Measurements from ENCODE around the gene CCDC195.

The CCDC195 gene

DNA sequence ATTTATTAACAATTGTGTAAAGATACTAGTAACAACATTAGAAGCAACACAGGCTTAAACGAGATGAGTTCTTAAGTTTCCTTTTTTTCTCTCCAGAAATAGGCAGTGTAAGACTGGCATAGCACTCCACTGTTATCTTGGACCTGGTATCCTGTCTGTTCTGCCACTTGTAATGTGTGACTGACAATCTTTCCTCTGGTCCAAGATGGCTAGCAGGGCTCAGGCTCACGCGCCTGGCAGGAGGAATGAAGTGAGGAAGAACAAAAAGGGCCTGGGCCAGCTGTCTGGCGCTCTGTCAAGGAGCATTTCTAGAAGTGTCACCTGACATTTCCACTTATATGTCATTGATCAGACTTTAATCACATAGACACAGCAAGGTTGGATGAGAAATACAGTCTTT is 31.6 kb upstream of the CCDC195 start:
- H3K9me3 ChIP-seq (ENCODE audit: insufficient read depth, low read depth, low read length), result no peaks in the 10 kb centered on the region
- H3K79me2 ChIP-seq (ENCODE audit: insufficient read depth, low read length), result no peaks in the 10 kb centered on the region
- H4K20me1 ChIP-seq (ENCODE audit: insufficient read depth, low read length, poor library complexity, severe bottlenecking), result no peaks in the 10 kb centered on the region
- no peak overlapping the region for H3K4me3 ChIP-seq (ENCODE audit: low read length, poor library complexity, severe bottlenecking)
- H3K4me1 ChIP-seq (ENCODE audit: insufficient read depth, low read length, poor library complexity, severe bottlenecking), result no peaks in the 10 kb centered on the region
- H3K36me3 ChIP-seq (ENCODE audit: insufficient read depth, low read length), result no peaks in the 10 kb centered on the region
- H3K4me2 ChIP-seq (ENCODE audit: low read depth, low read length, poor library complexity, severe bottlenecking), result no peak overlapping the region
- H3F3A ChIP-seq (ENCODE audit: low read depth), result no peaks in the 10 kb centered on the region
- no peaks in the 10 kb centered on the region for H3K27me3 ChIP-seq (ENCODE audit: insufficient read depth, low read length, poor library complexity, severe bottlenecking)
- no peaks in the 10 kb centered on the region for H3K9me2 ChIP-seq (replicated peaks; ENCODE audit: low read depth, low read length)
- TF ChIP-seq EZH2phosphoT487 (IDR thresholded peaks at IDR 0.05; ENCODE audit: borderline replicate concordance), result no peak
- H2AFZ ChIP-seq (ENCODE audit: low read length), result no peak overlapping the region
- H3K9ac ChIP-seq (ENCODE audit: low read depth, low read length, poor library complexity, severe bottlenecking), result no peak overlapping the region

DNA sequence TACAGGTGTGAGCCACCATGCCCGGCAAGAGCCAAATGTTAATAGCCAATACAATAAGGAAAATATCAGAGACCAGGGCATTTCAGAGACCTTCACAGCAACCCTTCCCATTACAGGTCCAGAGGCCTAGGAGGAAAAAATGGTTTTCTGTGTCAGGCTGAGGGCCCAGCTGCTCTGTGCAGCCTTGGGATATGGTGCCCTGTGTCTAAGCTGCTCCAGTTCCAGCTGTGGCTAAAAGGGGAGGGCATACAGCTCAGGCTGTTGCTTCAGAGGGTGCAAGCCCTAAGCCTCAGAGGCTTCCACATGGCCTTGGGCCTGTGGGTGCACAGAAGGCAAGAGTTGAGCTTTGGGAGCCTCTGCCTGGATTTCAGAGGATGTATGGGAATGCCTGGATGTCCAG is 20.1 kb upstream of the CCDC195 start:
- H3K4me3 ChIP-seq (ENCODE audit: low read length, poor library complexity, severe bottlenecking), result no peak overlapping the region
- H3K9me3 ChIP-seq (ENCODE audit: insufficient read depth, low read depth, low read length), result peaks cover 4% of the 10 kb centered on the region; the same call in 1 of the 2 replicates
- no peaks in the 10 kb centered on the region for H3F3A ChIP-seq (ENCODE audit: low read depth)
- no peak overlapping the region for H3K4me2 ChIP-seq (ENCODE audit: low read depth, low read length, poor library complexity, severe bottlenecking)
- H3K36me3 ChIP-seq (ENCODE audit: insufficient read depth, low read length), result no peaks in the 10 kb centered on the region
- no peaks in the 10 kb centered on the region for H3K9me2 ChIP-seq (replicated peaks; ENCODE audit: low read depth, low read length)
- no peak for TF ChIP-seq EZH2phosphoT487 (IDR thresholded peaks at IDR 0.05; ENCODE audit: borderline replicate concordance)
- TF ChIP-seq, protein P1, sequence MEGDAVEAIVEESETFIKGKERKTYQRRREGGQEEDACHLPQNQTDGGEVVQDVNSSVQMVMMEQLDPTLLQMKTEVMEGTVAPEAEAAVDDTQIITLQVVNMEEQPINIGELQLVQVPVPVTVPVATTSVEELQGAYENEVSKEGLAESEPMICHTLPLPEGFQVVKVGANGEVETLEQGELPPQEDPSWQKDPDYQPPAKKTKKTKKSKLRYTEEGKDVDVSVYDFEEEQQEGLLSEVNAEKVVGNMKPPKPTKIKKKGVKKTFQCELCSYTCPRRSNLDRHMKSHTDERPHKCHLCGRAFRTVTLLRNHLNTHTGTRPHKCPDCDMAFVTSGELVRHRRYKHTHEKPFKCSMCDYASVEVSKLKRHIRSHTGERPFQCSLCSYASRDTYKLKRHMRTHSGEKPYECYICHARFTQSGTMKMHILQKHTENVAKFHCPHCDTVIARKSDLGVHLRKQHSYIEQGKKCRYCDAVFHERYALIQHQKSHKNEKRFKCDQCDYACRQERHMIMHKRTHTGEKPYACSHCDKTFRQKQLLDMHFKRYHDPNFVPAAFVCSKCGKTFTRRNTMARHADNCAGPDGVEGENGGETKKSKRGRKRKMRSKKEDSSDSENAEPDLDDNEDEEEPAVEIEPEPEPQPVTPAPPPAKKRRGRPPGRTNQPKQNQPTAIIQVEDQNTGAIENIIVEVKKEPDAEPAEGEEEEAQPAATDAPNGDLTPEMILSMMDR (conservative IDR thresholded peaks at IDR 0.05; ENCODE audit: low read length), result no peak
- no peak overlapping the region for H2AFZ ChIP-seq (ENCODE audit: low read length)
- no peak overlapping the region for H3K9ac ChIP-seq (ENCODE audit: low read depth, low read length, poor library complexity, severe bottlenecking)
- H3K4me1 ChIP-seq (ENCODE audit: insufficient read depth, low read length, poor library complexity, severe bottlenecking), result no peaks in the 10 kb centered on the region
- H3K79me2 ChIP-seq (ENCODE audit: insufficient read depth, low read length), result no peaks in the 10 kb centered on the region
- H4K20me1 ChIP-seq (ENCODE audit: insufficient read depth, low read length, poor library complexity, severe bottlenecking), result no peaks in the 10 kb centered on the region
- no peaks in the 10 kb centered on the region for H3K27me3 ChIP-seq (ENCODE audit: insufficient read depth, low read length, poor library complexity, severe bottlenecking)

DNA sequence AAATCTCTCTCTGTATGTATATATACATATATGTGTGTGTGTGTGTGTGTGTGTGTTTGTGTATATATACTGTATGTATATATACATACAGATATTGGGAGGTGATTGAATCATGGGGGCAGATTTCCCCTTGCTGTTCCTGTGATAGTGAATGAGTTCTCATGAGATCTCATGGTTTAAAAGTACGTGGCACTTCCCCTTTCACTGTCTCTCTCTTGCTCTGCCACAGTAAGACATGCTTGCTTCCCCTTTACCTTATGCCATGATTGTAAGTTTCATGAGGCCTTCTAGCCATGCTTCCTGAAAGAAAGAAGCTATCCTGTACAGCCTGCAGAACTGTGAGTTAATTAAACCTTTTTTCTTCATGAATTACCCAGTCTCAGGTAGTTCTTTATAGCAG is 18.8 kb upstream of the CCDC195 start:
- peaks cover 4% of the 10 kb centered on the region; the same call in 1 of the 2 replicates for H3K9me3 ChIP-seq (ENCODE audit: insufficient read depth, low read depth, low read length)
- H3K4me1 ChIP-seq (ENCODE audit: insufficient read depth, low read length, poor library complexity, severe bottlenecking), result no peaks in the 10 kb centered on the region
- H3K9ac ChIP-seq (ENCODE audit: low read depth, low read length, poor library complexity, severe bottlenecking), result no peak overlapping the region
- H3K4me2 ChIP-seq (ENCODE audit: low read depth, low read length, poor library complexity, severe bottlenecking), result no peak overlapping the region
- no peaks in the 10 kb centered on the region for H4K20me1 ChIP-seq (ENCODE audit: insufficient read depth, low read length, poor library complexity, severe bottlenecking)
- no peaks in the 10 kb centered on the region for H3F3A ChIP-seq (ENCODE audit: low read depth)
- H3K4me3 ChIP-seq (ENCODE audit: low read length, poor library complexity, severe bottlenecking), result no peak overlapping the region
- no peaks in the 10 kb centered on the region for H3K36me3 ChIP-seq (ENCODE audit: insufficient read depth, low read length)
- H3K9me2 ChIP-seq (replicated peaks; ENCODE audit: low read depth, low read length), result no peaks in the 10 kb centered on the region
- no peak overlapping the region for H2AFZ ChIP-seq (ENCODE audit: low read length)
- no peaks in the 10 kb centered on the region for H3K79me2 ChIP-seq (ENCODE audit: insufficient read depth, low read length)
- TF ChIP-seq EZH2phosphoT487 (IDR thresholded peaks at IDR 0.05; ENCODE audit: borderline replicate concordance), result no peak
- TF ChIP-seq, protein P1 (conservative IDR thresholded peaks at IDR 0.05; ENCODE audit: low read length), result no peak
- H3K27me3 ChIP-seq (ENCODE audit: insufficient read depth, low read length, poor library complexity, severe bottlenecking), result no peaks in the 10 kb centered on the region

DNA sequence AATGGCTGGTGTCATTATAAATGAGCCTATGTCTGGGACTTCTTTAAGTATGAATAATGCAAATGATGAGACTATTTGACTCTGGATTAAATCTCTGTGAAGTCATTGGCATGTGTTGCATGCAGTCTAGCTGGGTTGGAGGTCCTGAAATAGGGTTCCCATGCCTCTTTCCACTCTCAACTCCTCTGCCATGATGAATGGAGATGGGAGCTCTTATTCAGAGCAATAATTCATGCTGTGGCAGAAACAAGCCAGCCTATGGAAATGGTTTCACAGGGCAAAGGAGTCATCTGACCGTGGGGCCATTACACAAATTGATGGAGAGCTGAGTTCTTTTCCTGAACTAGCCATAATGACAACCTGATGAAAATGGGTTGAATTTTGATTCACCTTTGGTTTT is 15.5 kb upstream of the CCDC195 start:
- H3K79me2 ChIP-seq (ENCODE audit: insufficient read depth, low read length), result no peaks in the 10 kb centered on the region
- no peak for TF ChIP-seq EZH2phosphoT487 (IDR thresholded peaks at IDR 0.05; ENCODE audit: borderline replicate concordance)
- TF ChIP-seq, protein P1 (conservative IDR thresholded peaks at IDR 0.05; ENCODE audit: low read length), result no peak

More for the DNA sequence above, 15.5 kb upstream of the CCDC195 start:
- Histone ChIP-seq H2AFZ (ENCODE audit: low read length) (no peak overlapping the region), H4K20me1 (ENCODE audit: insufficient read depth, low read length, poor library complexity, severe bottlenecking) (no peaks in the 10 kb centered on the region), H3K9ac (ENCODE audit: low read depth, low read length, poor library complexity, severe bottlenecking) (no peak overlapping the region), H3K9me2 (replicated peaks; ENCODE audit: low read depth, low read length) (no peaks in the 10 kb centered on the region), H3F3A (ENCODE audit: low read depth) (no peaks in the 10 kb centered on the region), H3K4me3 (ENCODE audit: low read length, poor library complexity, severe bottlenecking) (no peak overlapping the region), H3K27me3 (ENCODE audit: insufficient read depth, low read length, poor library complexity, severe bottlenecking) (no peaks in the 10 kb centered on the region), H3K4me1 (ENCODE audit: insufficient read depth, low read length, poor library complexity, severe bottlenecking) (no peaks in the 10 kb centered on the region), H3K9me3 (ENCODE audit: insufficient read depth, low read depth, low read length) (peaks cover 4% of the 10 kb centered on the region; the same call in 1 of the 2 replicates), H3K4me2 (ENCODE audit: low read depth, low read length, poor library complexity, severe bottlenecking) (no peak overlapping the region), H3K36me3 (ENCODE audit: insufficient read depth, low read length) (no peaks in the 10 kb centered on the region)

Data from Loucy (cell line).